ENCODE results near the gene N4BP2. TPM values are rescaled to one million over a fixed set of nuclear protein-coding genes. Genes with fewer than 3 reads are reported as not detected.

The N4BP2 gene
- total RNA-seq, 4 donors from 2014 or later, result 5.3 to 11.9 (median 11.1) TPM

- TF ChIP-seq POLR2A (IDR thresholded peaks at IDR 0.05) (no peak), CTCF (IDR thresholded peaks at IDR 0.05) (no peak)
- no peak overlapping the region for H3K4me3 ChIP-seq (ENCODE audit: low read depth, poor library complexity, severe bottlenecking)
- intact Hi-C loops (cut with DNase I; ENCODE audit: low total_unique reads), result no loop called here
- WGBS, 2 donors, result 48 to 70% methylated on average over 2 of the region's 2 CpGs
- DNase-seq (ENCODE audit: low spot score in 2 of 2), result peak in 1 of 2 donors; percentile 50
These were observed 23.0 kb upstream of the N4BP2 start for GRCh38 chr4:40033613-40034012.

GRCh38 chr4:40038977-40039376, 17.7 kb upstream of the N4BP2 start:
- TF ChIP-seq CTCF (IDR thresholded peaks at IDR 0.05), result no peak
- no peak for TF ChIP-seq POLR2A (IDR thresholded peaks at IDR 0.05)
- DNase-seq (ENCODE audit: low spot score in 2 of 2), result no peak
- 40 to 62% methylated on average over 7 of the region's 7 CpGs for WGBS, 2 donors
- no peak overlapping the region for H3K4me3 ChIP-seq (ENCODE audit: low read depth, poor library complexity, severe bottlenecking)
- intact Hi-C loops (cut with DNase I; ENCODE audit: low total_unique reads), result no loop called here

GRCh38 chr4:40040908-40041307, 15.7 kb upstream of the N4BP2 start:
- H3K4me3 ChIP-seq (ENCODE audit: low read depth, poor library complexity, severe bottlenecking), result no peak overlapping the region
- intact Hi-C loops (cut with DNase I; ENCODE audit: low total_unique reads), result no loop called here
- no peak for DNase-seq (ENCODE audit: low spot score in 2 of 2)
- TF ChIP-seq POLR2A (IDR thresholded peaks at IDR 0.05) (no peak), CTCF (IDR thresholded peaks at IDR 0.05) (no peak)
- WGBS, 2 donors, result 81 to 91% methylated on average over 4 of the region's 4 CpGs

GRCh38 chr4:40043786-40044185, 12.9 kb upstream of the N4BP2 start:
- 96 to 97% methylated on average over 24 of the region's 24 CpGs for WGBS, 2 donors
- TF ChIP-seq CTCF (IDR thresholded peaks at IDR 0.05) (no peak), POLR2A (IDR thresholded peaks at IDR 0.05) (no peak)
- intact Hi-C loops (cut with DNase I; ENCODE audit: low total_unique reads), result no loop called here
- DNase-seq (ENCODE audit: low spot score in 2 of 2), result no peak
- no peak overlapping the region for H3K4me3 ChIP-seq (ENCODE audit: low read depth, poor library complexity, severe bottlenecking)

GRCh38 chr4:40046311-40046980, 10.2 kb upstream of the N4BP2 start:
- WGBS, 2 donors, result 74 to 77% methylated on average over 8 of the region's 8 CpGs
- DNase-seq (ENCODE audit: low spot score in 2 of 2), result no peak
- intact Hi-C loops (cut with DNase I; ENCODE audit: low total_unique reads), result no loop called here

More at GRCh38 chr4:40046311-40046980, 10.2 kb upstream of the N4BP2 start:
- H3K4me3 ChIP-seq (ENCODE audit: low read depth, poor library complexity, severe bottlenecking), result no peak overlapping the region
- no peak for TF ChIP-seq POLR2A (IDR thresholded peaks at IDR 0.05)
- TF ChIP-seq CTCF (IDR thresholded peaks at IDR 0.05), result no peak
